ENCODE results near the gene EXD3.

DNA sequence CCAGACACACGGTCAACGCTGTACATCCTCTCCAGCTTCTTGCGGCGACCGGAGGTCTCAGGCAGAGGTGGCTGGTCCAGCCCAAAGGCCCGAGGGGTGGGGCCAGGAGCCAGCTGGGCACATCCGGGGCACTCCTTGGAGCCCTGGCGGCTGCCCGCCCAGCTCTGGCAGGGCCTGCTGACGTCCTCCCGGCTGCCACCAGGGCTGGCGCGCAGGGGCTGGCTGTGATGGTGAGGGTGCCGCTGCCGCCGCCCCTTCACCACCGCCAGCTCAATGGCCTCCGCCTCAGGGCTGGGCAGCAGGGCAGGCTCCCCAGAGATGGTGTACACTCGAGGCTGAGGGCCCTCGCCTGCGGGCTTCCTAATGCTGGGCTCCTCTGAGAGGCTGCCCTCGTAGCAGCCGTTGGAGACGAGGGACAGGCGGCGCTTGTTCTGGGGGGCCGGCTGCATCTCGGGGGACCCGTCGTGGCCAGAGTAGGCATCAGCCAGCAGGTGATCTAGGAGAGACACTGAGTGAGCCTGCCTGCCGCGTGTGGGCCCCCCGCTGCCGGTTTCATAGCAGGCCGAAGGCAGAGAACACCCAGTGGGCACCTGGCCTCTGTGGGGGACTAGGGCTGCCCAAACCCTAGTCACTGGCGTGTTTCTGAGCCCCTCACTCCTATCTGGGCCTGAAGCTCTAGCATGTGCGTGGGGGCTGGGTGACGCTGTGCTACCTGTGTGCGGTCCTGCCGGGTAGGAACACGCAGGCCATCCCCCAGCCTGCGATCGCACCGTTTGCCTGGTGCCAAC lies 34.6 kb upstream of the EXD3 start:
- TF ChIP-seq, protein P1, sequence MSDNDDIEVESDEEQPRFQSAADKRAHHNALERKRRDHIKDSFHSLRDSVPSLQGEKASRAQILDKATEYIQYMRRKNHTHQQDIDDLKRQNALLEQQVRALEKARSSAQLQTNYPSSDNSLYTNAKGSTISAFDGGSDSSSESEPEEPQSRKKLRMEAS (IDR thresholded peaks at IDR 0.05) = no peak
- TF ChIP-seq EGR1 (IDR thresholded peaks at IDR 0.05) = no peak
- TF ChIP-seq, protein P2, sequence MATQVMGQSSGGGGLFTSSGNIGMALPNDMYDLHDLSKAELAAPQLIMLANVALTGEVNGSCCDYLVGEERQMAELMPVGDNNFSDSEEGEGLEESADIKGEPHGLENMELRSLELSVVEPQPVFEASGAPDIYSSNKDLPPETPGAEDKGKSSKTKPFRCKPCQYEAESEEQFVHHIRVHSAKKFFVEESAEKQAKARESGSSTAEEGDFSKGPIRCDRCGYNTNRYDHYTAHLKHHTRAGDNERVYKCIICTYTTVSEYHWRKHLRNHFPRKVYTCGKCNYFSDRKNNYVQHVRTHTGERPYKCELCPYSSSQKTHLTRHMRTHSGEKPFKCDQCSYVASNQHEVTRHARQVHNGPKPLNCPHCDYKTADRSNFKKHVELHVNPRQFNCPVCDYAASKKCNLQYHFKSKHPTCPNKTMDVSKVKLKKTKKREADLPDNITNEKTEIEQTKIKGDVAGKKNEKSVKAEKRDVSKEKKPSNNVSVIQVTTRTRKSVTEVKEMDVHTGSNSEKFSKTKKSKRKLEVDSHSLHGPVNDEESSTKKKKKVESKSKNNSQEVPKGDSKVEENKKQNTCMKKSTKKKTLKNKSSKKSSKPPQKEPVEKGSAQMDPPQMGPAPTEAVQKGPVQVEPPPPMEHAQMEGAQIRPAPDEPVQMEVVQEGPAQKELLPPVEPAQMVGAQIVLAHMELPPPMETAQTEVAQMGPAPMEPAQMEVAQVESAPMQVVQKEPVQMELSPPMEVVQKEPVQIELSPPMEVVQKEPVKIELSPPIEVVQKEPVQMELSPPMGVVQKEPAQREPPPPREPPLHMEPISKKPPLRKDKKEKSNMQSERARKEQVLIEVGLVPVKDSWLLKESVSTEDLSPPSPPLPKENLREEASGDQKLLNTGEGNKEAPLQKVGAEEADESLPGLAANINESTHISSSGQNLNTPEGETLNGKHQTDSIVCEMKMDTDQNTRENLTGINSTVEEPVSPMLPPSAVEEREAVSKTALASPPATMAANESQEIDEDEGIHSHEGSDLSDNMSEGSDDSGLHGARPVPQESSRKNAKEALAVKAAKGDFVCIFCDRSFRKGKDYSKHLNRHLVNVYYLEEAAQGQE (IDR thresholded peaks at IDR 0.05; ENCODE audit: low read depth) = no peak
- TF ChIP-seq CEBPB (IDR thresholded peaks at IDR 0.05) = no peak
- TF ChIP-seq FOXM1 (IDR thresholded peaks at IDR 0.05; ENCODE audit: borderline replicate concordance, low read depth) = no peak
- TF ChIP-seq NFIC (IDR thresholded peaks at IDR 0.05) = no peak
- no peak for TF ChIP-seq TAF1 (IDR thresholded peaks at IDR 0.05; ENCODE audit: low read depth)
- TF ChIP-seq TCF12 (IDR thresholded peaks at IDR 0.05; ENCODE audit: low read depth) = no peak
- no peak for TF ChIP-seq RAD21 (IDR thresholded peaks at IDR 0.05; ENCODE audit: low read depth)
- TF ChIP-seq ZBTB7A (IDR thresholded peaks at IDR 0.05; ENCODE audit: low read depth) = no peak

Measured in Ishikawa (cell line).